Kidney epithelial cell (primary cell): ENCODE results near the gene CCDC71. TPM values are rescaled to one million over a fixed set of nuclear protein-coding genes. Genes with fewer than 3 reads are reported as not detected.
A peak's percentile ranks its signal among the peaks of the same experiment; 100 is the strongest.

Experiments
- DNase-seq: peaks from one replicate; pipeline ENCODE4 v3.0.0-alpha.2; 2010; ENCODE audit warnings: low read depth
- H3K27me3 ChIP-seq: 2 replicates; pipeline ENCODE4 v1.6.0; 2011; ENCODE audit warnings: low read length; ENCODE audit not compliant: control insufficient read depth, insufficient read depth
- H3K36me3 ChIP-seq: 2 replicates; pipeline ENCODE4 v1.5.1; 2011; ENCODE audit warnings: low read length; ENCODE audit not compliant: control insufficient read depth, insufficient read depth
- H3K4me3 ChIP-seq: 2 replicates; pipeline ENCODE4 v1.5.1; 2011; ENCODE audit warnings: low read depth, mild to moderate bottlenecking, control low read depth, low read length
- total RNA-seq: library from RNA; depleted of rRNA; stranded (reverse); fragments of >200 nt; gene quantifications from 2 replicates; pipeline ENCODE4 v1.2.3, GENCODE V29; 2015
- TF ChIP-seq, protein P1 (sequence below): IDR thresholded peaks from 2 replicates; pipeline ENCODE4 v1.5.1; 2011; ENCODE audit warnings: mild to moderate bottlenecking, moderate library complexity, low read length, control low read depth, inconsistent platforms; ENCODE audit not compliant: insufficient read depth, poor library complexity, severe bottlenecking

CCDC71 gene
- total RNA-seq: 41.2 and 46.6 TPM in 2 replicates

DNA sequence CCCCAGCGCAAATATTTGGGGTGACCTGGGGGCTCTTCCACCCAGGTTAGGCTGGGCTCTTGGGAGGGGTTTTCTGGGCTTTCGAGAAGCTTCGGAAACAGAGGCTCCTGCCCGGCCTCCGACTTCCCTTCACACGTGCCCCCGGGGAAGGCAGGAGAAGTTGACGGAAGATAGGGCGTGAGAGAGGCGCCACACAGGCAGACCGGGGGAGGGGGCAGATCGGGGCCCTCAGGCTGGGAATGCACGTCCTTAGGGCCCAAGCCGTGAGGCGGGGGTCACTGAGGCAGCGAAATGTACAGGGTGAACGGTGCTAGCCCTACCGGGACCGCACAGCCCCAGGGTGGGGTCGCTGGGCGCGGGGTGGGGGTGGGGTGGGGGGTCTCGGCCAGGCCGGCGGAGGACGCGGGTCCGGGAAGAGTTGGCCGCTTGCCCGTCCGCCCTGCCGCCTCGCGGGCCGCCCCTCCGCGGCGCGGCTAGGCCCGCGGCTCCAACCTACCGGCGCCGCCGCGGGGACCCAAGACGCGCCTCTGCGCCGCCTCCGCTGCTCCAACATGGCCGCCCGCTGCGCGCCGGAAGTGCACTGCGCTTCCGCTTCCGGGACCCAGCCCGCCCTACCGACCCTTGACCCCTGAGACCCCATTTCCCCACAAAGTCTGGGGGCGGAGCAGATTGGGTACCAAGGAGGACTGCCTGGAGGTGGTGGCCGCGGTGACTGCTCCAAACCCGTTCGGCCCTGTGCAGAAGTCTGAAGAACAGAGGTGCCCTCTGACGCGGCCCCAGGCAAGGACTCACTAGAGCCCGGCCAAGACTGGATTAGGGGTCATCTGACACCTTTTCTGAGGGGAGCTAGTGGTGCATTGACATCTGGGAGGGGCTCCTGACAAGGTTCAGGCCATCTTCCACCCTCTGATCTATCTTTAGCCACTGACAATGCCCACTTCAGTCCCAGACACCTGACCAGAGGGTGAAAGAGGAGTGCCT is at the start of gene CCDC71:
CCDC71 (minus strand) TSS at position 561 of the 981 bp plus-strand sequence. CDS start 2,123 bp downstream, outside the sequence.
- no peak for DNase-seq
- TF ChIP-seq, protein P1, sequence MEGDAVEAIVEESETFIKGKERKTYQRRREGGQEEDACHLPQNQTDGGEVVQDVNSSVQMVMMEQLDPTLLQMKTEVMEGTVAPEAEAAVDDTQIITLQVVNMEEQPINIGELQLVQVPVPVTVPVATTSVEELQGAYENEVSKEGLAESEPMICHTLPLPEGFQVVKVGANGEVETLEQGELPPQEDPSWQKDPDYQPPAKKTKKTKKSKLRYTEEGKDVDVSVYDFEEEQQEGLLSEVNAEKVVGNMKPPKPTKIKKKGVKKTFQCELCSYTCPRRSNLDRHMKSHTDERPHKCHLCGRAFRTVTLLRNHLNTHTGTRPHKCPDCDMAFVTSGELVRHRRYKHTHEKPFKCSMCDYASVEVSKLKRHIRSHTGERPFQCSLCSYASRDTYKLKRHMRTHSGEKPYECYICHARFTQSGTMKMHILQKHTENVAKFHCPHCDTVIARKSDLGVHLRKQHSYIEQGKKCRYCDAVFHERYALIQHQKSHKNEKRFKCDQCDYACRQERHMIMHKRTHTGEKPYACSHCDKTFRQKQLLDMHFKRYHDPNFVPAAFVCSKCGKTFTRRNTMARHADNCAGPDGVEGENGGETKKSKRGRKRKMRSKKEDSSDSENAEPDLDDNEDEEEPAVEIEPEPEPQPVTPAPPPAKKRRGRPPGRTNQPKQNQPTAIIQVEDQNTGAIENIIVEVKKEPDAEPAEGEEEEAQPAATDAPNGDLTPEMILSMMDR: no peak
- H3K27me3 ChIP-seq: no peaks in the 10 kb centered on the region
- peak within 1 kb of the TSS; percentile 96 for H3K4me3 ChIP-seq
- H3K36me3 ChIP-seq: peaks cover 4% of the 10 kb centered on the region

DNA sequence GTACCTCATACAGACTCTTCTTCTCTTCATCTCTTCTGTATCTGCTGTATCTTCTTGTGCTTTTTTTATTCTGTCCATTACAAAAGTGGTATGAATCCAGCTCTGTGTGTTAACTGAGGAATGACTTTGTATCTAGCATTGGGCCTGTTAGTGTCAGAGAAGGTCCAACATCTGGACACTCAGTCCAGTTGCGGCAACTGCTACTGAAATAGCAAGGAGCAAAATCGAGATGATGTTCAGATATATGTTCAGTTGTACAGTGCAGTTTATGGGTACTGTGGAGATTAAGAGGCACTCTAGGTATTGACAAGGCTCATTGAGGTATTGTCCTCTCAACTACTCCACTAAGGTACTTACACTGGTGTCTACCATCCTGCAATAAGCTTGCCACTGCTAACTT is 47.9 kb upstream of the CCDC71 start:
- H3K27me3 ChIP-seq: no peaks in the 10 kb centered on the region
- H3K4me3 ChIP-seq: no peak overlapping the region
- DNase-seq: no peak
- TF ChIP-seq, protein P1: no peak
- no peaks in the 10 kb centered on the region for H3K36me3 ChIP-seq

DNA sequence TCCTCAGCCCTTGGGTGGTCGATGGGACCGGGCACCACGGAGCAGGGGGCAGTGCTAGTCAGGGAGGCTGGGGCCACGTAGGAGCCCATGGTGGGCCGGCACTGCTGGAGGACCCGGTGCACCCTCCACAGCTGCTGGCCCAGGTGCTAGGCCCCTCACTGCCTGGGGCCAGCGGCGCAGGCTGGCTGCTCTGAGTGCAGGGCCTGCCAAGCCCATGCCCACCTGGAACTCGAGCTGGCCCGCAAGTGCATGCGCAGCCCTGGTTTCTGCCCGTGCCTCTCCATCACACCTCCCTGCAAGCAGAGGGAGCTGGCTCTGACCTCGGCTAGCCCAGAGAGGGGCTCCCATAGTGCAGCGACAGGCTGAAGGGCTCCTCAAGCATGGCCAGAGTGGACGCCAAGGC is 47.4 kb upstream of the CCDC71 start:
- no peak for DNase-seq
- no peak overlapping the region for H3K4me3 ChIP-seq
- no peaks in the 10 kb centered on the region for H3K36me3 ChIP-seq
- TF ChIP-seq, protein P1: no peak
- H3K27me3 ChIP-seq: no peaks in the 10 kb centered on the region

DNA sequence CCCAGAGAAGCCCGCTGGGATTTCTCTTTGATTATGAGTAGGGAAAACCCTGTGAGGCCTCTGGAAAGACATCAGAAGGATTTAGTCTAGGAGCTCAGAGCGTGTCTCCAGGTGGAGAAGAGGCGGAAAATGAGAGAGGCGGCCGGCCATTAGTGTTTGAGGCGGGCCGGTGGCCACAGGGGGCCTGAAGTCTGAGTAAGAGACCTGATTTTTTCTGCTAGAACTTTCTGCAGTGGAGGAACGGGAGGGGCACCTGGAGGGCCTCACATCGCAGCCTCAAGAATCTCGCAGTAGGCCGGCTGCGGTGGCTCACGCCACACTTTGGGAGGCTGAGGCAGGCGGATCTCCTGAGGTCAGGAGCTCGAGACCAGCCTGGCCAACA is 33.8 kb upstream of the CCDC71 start:
- no peaks in the 10 kb centered on the region for H3K36me3 ChIP-seq
- DNase-seq: no peak
- TF ChIP-seq, protein P1: no peak
- H3K4me3 ChIP-seq: peak overlapping the region; percentile 31
- H3K27me3 ChIP-seq: no peaks in the 10 kb centered on the region

DNA sequence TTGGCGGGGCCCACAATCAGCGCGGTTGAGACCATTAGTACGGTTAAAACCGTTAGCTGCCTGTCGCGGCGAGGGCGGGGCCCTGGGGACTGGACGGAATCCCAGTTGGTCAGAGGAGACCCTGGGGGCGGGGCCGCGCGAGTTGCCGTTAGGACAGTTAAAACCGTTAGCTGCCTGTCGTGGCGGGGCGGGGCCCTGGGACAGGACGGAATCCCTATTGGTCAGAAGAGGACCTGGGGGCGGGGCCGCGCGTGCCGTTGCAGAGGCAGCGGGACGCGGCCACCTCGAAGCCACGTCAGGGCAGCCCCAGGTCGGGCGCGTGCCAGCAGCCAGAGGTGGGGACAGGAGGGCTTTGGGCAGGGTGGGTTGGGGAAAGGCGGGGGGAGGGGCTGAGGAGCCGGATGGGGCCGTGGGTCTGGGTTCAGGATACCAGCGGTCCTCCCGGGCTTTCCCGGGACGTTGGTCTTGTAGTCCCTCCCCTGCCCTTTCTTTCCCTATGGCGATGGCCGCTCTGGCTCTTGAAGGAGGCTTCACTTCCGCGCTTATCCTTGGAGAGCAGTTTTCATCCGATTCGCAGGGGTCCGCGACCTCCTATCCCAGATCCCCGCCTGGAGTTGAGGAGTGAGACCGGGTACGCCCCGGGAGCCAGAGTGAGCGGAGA is 33.2 kb upstream of the CCDC71 start:
- peak overlapping the region; percentile 31 for H3K4me3 ChIP-seq
- no peaks in the 10 kb centered on the region for H3K27me3 ChIP-seq
- H3K36me3 ChIP-seq: no peaks in the 10 kb centered on the region
- TF ChIP-seq, protein P1: no peak
- peak; percentile 54 for DNase-seq
